HL-60 (cell line): ENCODE data around the gene LEF1.

Experiments
- CTCF ChIP-seq: IDR thresholded peaks from one replicate; pipeline ENCODE4 v1.5.1; 2011; ENCODE audit warnings: low read length, control low read depth, inconsistent platforms; ENCODE audit not compliant: insufficient read depth
- REST ChIP-seq: IDR thresholded peaks from 2 replicates; pipeline ENCODE4 v1.6.1; 2012; ENCODE audit warnings: low read depth; ENCODE audit not compliant: insufficient replicate concordance

DNA sequence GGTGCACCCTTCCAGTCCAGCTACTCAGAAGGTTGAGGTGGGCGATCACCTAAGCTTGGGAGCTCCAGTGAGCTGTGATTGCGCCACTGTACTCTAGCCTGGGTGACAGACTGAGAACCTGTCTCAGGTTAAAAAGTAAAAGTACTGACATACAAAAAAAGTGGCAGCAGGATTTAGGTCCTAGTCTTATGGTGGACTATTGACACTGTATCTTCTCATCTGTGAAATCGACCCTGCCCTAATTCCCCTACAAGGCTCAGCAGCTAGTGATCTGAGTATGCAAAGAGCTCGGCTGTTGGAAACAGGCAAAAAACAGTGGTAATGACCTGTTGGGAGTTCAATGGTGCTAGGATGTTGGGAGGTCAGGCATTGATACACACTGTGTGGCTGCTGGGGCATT is 57.0 kb downstream of the LEF1 start:
- TF ChIP-seq CTCF (no peak), REST (no peak)
